ENCODE results near the gene SS18L1.
"Not testable (repeated sequence)": the region's sequence is repeated elsewhere in the genome, so short reads cannot be mapped to it uniquely, and the experiment has no call there.

The SS18L1 gene

GRCh38 chr20:62143081-62143956 is at the start of gene SS18L1, which contains the start of gene PSMA7:
Gene SS18L1 (plus strand): TSS chr20:62143769. CDS start chr20:62143821, 52 bp downstream.
Gene PSMA7 (minus strand): TSS chr20:62143394. CDS start chr20:62143303, 91 bp downstream.
- Mint-ChIP-seq H3K4me1 (peaks cover 42% of the 10 kb centered on the region), H3K27ac (peak within 1 kb of the TSS; percentile 90), H3K36me3 (ENCODE audit: low read depth) (peaks cover 36% of the 10 kb centered on the region), H3K27me3 (no peaks in the 10 kb centered on the region), H3K9me3 (no peaks in the 10 kb centered on the region), H3K4me3 (peak within 1 kb of the TSS; percentile 89)
- peak; percentile 83 for ATAC-seq
- DNase-seq = peak; percentile 87

DNA sequence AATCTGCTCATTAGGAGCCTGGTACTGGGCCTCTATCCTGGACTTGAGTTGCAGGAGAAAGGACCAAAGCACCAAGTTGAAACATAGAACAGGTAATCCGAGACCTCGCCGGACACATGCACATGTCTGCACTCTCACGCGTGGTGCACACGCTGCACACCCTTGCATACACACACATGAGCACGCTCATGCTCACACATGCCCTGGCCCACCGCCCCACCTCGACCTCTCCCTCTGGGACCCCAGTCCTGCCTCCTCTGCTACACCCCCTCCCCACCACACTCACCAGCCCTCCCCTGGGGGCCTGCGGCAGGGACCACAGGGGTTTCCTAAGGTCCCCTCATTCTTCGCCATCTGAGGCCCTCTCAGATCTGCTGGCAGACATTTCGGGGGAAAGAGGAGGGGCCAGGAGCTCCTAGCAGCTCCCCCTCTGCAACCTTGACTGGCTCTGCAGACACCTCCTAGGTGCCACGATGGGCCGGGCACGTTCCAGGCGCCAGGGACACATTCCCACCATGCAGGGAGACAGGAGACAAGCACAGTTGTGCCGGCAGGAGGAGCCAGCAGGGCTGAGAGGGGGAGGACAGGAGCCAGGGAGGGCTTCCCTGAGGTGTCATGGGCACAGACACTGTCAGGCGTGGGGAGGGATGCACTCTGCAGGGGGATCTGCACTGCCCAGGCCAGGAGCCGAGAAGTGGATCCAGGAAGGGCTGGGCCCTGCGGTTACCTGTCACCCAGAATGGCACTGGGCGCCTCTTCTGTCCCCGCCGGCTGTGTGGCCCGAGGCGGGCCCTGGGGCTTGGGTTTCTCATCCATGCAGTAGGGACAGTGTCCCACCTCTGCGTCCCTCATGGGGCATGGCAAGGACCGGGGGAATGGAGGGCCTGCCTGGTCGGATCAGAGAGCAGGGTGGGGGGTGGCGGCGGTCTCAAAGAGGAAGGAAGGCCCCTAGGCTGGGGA is 46.9 kb upstream of the SS18L1 start:
- Mint-ChIP-seq H3K36me3 (ENCODE audit: low read depth) (peaks cover 2% of the 10 kb centered on the region), H3K4me3 (no peak overlapping the region), H3K27ac (no peak overlapping the region), H3K27me3 (peaks cover 7% of the 10 kb centered on the region), H3K4me1 (no peaks in the 10 kb centered on the region), H3K9me3 (peaks cover 22% of the 10 kb centered on the region)
- DNase-seq = no peak
- no peak for ATAC-seq

- no peak overlapping the region for H3K27ac Mint-ChIP-seq
- no peak overlapping the region for H3K4me3 Mint-ChIP-seq
- H3K4me1 Mint-ChIP-seq = no peaks in the 10 kb centered on the region
- H3K9me3 Mint-ChIP-seq = peaks cover 18% of the 10 kb centered on the region
- H3K27me3 Mint-ChIP-seq = peaks cover 3% of the 10 kb centered on the region
- DNase-seq = no peak
- no peaks in the 10 kb centered on the region for H3K36me3 Mint-ChIP-seq (ENCODE audit: low read depth)
- peak; percentile 24 for ATAC-seq
Observed at GRCh38 chr20:62097881-62098407, 45.6 kb upstream of the SS18L1 start.

- Mint-ChIP-seq H3K27me3 (peaks cover 5% of the 10 kb centered on the region), H3K4me1 (no peaks in the 10 kb centered on the region), H3K36me3 (ENCODE audit: low read depth) (peaks cover 10% of the 10 kb centered on the region), H3K27ac (no peak overlapping the region), H3K4me3 (no peak overlapping the region), H3K9me3 (peaks cover 23% of the 10 kb centered on the region)
- ATAC-seq (no peak), DNase-seq (no peak)
Observed at GRCh38 chr20:62101078-62101477, 42.5 kb upstream of the SS18L1 start.

DNA sequence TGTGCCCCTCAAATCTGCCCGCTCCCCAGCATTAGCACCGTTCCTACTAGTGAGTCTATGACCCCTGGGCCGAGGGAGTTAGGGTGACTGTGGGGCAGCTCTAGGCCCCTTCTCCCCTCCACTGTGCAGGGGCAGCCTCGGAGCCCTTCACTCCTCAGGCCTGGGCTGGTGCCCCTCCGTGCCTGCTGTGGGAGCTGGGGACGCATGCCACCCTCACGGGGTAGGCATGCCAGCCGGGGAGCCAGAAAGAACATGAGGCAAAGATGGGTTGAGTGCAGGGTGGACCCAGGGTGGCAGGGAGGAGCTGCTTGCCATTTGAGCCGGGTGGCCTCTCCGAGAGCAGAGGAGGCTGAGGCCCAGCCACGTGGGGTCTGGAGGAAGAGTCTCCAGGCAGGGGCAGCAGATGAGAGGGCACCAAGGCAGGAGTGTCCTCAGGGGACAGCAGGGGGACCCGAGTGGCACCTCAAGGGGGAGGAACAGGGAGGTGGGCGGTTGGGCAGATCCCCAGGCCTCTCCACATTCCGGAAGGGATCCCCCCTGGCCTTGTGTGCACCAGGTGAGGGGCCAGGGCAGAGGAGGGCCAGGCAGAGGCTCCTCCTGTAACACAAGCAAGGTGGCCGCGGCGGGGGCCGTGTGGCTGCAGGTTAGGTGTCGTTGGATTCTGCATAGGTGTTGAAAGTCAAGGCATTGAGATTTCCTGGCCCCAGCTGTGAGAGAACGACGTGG is 39.9 kb upstream of the SS18L1 start:
- no peaks in the 10 kb centered on the region for H3K4me1 Mint-ChIP-seq
- ATAC-seq (no peak), DNase-seq (no peak)
- peaks cover 41% of the 10 kb centered on the region for H3K9me3 Mint-ChIP-seq
- peaks cover 26% of the 10 kb centered on the region for H3K36me3 Mint-ChIP-seq (ENCODE audit: low read depth)
- H3K27ac Mint-ChIP-seq = no peak overlapping the region
- no peak overlapping the region for H3K4me3 Mint-ChIP-seq
- H3K27me3 Mint-ChIP-seq = peaks cover 5% of the 10 kb centered on the region

- no peak for ATAC-seq
- Mint-ChIP-seq H3K9me3 (peaks cover 47% of the 10 kb centered on the region), H3K4me3 (no peak overlapping the region), H3K27me3 (peaks cover 5% of the 10 kb centered on the region), H3K27ac (no peak overlapping the region), H3K36me3 (ENCODE audit: low read depth) (peaks cover 31% of the 10 kb centered on the region), H3K4me1 (no peaks in the 10 kb centered on the region)
- DNase-seq = no peak
Observed at GRCh38 chr20:62104234-62104789, 39.3 kb upstream of the SS18L1 start.

DNA sequence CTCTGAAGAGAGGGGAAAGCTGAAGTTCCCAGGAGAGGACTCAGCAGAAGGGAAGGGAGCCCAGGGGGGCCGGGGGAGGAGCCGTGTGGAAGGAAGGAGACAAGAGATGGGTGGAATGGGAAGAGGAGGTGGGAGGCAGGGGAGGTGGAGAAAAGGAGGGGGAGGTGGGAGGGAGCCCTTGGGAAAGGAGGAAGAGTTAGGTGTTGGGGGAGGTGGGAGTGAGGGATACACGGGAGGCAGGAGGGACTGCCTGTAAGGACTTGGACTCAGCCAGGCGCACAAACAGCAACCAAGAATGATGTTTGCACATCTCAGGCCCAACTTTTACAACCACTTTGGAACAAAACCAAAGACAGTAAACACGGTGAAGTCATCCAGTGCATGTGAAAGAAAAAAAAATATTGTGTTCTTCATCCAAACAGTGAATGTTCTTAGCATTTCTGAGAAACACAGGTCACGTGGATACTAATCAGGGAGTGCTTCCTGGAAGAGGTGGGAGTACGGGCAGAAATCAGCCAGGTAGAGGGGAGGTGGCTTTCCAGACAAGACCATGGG is 38.7 kb upstream of the SS18L1 start:
- no peak for DNase-seq

DNA sequence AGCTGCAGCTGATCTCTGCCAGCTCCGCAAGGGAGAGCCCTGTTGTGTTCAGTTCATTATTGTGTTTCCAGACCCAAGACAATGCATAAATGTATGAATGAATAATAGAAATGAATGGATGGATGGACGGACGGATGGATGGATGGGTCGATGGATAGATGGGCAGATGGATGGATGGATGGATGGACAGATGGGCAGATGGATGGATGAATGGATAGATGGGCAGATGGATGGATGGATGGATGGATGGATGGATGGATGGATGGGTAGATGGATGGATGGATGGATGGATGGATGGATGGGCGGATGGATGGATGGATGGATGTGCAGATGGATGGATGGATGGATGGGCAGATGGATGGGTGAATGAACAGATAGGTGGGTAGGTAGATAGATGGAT is 38.0 kb upstream of the SS18L1 start:
- no peak for ATAC-seq
- Mint-ChIP-seq H3K4me1 (no peaks in the 10 kb centered on the region), H3K27me3 (peaks cover 3% of the 10 kb centered on the region), H3K36me3 (ENCODE audit: low read depth) (peaks cover 38% of the 10 kb centered on the region), H3K9me3 (peaks cover 53% of the 10 kb centered on the region), H3K4me3 (no peak overlapping the region), H3K27ac (no peak overlapping the region)
- DNase-seq = no peak

More for the DNA sequence above, 38.7 kb upstream of the SS18L1 start:
- Mint-ChIP-seq H3K27ac (no peak overlapping the region), H3K4me3 (no peak overlapping the region), H3K27me3 (peaks cover 5% of the 10 kb centered on the region), H3K36me3 (ENCODE audit: low read depth) (peaks cover 34% of the 10 kb centered on the region), H3K9me3 (peaks cover 51% of the 10 kb centered on the region), H3K4me1 (no peaks in the 10 kb centered on the region)
- ATAC-seq = no peak

DNA sequence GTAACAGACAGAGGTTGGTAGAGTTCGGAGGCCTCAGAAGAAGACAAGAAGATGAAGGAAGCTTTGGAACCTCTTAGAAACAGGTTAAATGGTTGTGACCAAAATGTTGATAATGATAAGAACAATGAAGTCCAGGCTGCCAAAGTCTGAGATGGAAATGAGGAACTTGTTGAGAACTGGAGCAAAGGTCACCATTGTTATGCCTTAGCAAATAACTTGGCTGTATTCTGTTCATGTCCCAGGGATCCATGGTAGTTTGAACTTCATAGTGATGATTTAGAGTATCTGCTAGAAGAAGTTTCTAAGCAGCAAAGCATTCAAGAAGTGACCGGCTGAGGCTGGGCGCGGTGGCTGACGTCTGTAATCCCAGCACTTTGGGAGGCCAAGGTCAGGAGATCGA is 32.4 kb upstream of the SS18L1 start:
- H3K4me3 Mint-ChIP-seq = no peak overlapping the region
- peaks cover 42% of the 10 kb centered on the region for H3K9me3 Mint-ChIP-seq
- ATAC-seq (no peak), DNase-seq (no peak)
- H3K4me1 Mint-ChIP-seq = peaks cover 1% of the 10 kb centered on the region
- H3K27ac Mint-ChIP-seq = no peak overlapping the region
- peaks cover 36% of the 10 kb centered on the region for H3K36me3 Mint-ChIP-seq (ENCODE audit: low read depth)
- H3K27me3 Mint-ChIP-seq = no peaks in the 10 kb centered on the region

DNA sequence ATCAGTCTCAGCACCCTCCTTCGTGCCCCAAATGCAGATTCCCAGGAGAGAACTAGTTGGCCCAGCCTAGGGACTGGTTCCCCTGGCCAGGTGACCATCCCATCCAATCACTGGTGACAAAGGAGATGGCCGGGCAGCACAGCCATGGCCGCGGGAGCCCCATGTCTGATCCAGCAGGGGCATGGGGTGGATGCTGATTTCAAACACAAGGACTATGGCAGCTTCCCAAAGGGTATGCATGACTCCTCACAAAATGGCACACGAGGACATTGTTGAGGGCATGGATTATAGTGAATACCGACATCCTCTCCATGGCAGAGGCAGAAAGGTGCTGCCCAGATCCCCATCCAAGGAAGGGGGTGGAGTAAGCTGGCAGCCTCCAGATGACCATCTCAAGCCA is 31.2 kb upstream of the SS18L1 start:
- Mint-ChIP-seq H3K9me3 (peaks cover 39% of the 10 kb centered on the region), H3K4me1 (peaks cover 5% of the 10 kb centered on the region), H3K36me3 (ENCODE audit: low read depth) (peaks cover 28% of the 10 kb centered on the region), H3K27me3 (no peaks in the 10 kb centered on the region), H3K4me3 (no peak overlapping the region), H3K27ac (no peak overlapping the region)
- ATAC-seq (no peak), DNase-seq (no peak)

DNA sequence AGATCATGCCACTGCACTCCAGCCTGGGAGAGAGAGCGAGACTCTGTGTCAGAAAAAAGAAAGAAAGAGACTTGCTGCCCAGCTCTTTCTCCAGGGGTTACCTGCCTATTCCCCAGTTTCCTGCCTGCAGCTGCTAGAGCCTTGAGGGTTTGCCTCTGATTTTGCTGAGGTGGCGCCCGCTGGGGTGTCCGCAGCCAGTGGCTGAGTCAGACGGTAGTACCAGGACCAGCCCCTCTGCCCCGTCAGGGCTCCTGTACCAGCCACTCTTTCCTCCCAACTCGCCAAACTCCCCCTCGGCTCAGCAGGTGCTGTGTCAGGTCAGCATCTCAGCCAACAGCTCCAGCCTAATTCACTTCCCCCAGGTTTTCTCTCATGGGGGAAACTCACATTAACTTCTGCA is 28.7 kb upstream of the SS18L1 start:
- H3K27me3 Mint-ChIP-seq = no peaks in the 10 kb centered on the region
- H3K4me1 Mint-ChIP-seq = peaks cover 19% of the 10 kb centered on the region
- peaks cover 18% of the 10 kb centered on the region for H3K9me3 Mint-ChIP-seq
- no peak overlapping the region for H3K4me3 Mint-ChIP-seq
- H3K27ac Mint-ChIP-seq = no peak overlapping the region
- DNase-seq (no peak), ATAC-seq (no peak)
- peaks cover 14% of the 10 kb centered on the region for H3K36me3 Mint-ChIP-seq (ENCODE audit: low read depth)

DNA sequence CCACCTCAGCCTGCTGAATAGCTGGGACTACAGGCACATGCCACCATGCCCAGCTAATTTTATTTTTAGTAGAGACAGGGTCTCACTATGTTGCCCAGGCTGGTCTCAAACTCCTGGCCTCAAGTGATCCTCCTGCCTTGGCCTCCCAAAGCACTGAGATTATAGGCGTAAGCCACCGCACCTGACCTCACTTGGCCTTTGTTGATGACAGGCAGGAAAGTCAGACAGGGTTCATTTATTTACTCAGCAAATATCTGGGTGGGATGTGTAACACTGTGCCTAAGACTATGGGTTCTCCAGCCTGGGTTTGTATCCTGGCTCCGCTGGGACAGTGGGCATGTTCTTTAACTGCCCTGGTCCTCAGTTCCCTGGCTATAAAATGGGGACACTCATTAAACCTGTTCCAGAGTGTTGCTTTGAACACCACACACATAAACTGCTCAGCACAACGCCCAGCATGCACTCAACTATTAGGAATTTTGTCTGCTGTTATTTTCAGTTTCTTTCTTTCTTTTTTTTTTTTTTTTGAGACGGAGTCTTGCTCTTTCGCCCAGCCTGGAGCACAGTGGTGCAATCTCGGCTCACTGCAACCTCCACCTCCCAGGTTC is 27.7 kb upstream of the SS18L1 start:
- not testable (repeated sequence) for DNase-seq; H3K36me3 Mint-ChIP-seq (ENCODE audit: low read depth); H3K27ac Mint-ChIP-seq; ATAC-seq; H3K27me3 Mint-ChIP-seq; H3K4me3 Mint-ChIP-seq
- H3K4me1 Mint-ChIP-seq = peaks cover 23% of the 10 kb centered on the region
- peaks cover 12% of the 10 kb centered on the region for H3K9me3 Mint-ChIP-seq
